ENCODE measurements around the gene GSTK1.
"Not testable (repeated sequence)": the region's sequence is repeated elsewhere in the genome, so short reads cannot be mapped to it uniquely, and the experiment has no call there.

The GSTK1 gene

DNA sequence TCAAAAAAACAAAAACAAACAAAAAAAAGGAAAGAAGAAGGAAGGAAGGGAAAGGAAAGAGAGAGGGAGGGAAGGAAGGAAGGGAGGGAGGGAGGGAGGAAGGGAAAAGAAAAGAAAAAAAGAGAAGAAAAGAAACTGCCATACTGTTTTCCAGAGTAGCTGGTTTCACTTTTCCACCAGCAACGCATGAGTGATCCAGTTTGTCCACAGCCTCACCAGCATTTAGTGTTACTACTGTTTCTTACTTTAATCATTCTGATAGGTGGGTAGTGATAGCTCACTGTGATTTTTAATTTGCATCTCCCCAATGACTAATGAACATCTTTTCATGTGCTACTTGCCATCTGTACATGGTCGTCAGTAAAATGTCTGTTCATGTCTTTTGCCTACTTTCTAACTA, 9.6 kb downstream of the GSTK1 start:
- no peak for DNase-seq (ENCODE audit: low spot score)

DNA sequence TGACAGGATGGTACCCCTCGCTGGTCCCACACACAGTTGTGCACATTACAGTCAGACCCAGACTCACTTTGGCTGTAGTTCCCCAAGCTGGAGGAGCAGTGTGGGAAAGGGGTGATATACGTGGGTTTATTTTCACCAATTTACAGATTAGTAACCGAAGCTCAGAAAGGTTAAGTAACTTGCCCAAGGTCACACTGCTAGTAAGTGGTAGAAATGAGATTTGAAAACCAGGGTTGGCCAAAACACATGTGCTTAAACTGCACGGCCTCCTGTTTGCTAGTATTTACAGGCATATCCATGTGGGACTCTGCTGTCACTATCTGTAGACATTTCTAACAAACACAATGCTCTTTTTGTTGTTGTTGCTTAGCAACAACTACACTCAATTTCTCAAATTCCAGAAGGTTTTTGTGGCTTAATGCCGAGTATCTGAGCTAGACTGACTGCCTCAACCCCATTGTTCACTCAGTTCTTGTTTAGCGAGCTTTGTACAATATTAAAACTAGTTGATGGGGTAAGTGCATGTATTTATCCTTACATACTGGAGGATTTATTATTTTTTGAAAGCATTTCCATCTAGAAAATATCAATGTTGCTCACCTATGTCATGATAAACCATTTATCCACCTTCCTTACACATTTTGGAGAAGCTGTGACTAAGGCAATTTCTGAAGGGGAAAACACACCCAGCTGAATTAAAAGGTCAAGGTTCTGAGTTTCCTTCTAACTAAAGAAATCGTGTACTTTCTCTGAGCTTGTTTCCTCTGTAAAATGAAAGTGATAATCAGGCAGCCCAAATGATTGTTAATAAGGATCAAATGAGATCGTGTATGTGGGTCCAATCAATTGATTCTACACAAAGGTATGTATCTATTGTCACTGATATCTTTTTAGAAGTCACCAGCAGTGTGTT, 16.2 kb downstream of the GSTK1 start:
- DNase-seq (ENCODE audit: low spot score), result no peak

DNA sequence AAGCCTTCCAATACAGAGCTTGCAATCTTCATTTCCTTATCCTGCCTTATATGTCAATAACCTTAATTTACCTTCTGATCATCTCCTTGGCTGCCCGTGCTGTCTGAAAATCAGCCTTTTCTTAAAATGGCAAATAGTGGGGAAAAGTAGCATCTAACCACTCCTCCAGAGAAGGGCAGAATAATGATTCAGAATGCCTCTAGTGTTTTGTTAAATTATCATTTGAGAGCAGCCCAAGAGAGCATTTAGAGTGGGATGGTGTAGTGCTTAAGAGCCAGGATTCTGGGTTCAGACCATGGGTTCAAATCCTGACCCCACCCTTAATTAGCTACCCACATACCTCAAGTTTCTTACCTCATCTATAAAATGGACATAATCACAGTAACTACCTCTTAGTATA, 16.9 kb downstream of the GSTK1 start:
- no peak for DNase-seq (ENCODE audit: low spot score)

DNA sequence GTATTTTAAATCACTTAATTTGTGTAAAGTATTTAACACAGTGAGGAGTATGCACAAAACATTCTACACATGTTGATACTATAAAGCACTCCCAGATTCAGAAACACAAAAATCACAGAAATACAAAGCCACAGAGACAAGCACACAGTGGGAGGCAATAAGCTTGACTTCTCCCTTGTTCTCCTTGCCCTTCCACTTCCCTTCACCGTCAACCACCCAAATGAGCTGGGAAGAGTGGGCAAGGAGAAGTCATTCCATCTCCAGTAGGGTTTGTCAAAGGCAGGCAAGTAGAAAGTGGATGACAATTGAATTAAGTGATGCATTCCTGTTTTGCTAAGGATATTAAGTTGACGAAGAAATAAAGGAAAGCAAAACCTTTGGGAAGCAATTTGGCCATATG, 17.3 kb downstream of the GSTK1 start:
- no peak for DNase-seq (ENCODE audit: low spot score)

DNA sequence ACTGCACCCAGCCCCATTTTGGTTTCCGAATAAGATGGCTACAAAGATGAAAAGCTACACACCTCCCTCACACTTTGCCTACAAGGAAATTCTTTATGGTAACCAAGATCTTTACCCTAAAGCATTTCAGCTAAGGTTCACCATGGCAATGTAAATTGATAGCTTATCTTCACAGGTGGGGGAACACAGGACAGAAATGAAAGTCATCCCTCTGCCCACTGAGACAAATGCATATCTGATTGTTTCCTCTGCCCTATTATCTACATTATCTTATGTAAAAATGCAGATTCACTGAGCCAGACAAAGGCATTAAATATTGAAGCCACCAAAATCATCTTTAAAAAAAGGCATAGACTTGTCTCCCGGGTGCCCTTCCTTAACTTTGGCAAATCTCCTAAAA, 18.3 kb downstream of the GSTK1 start:
- no peak for DNase-seq (ENCODE audit: low spot score)

DNA sequence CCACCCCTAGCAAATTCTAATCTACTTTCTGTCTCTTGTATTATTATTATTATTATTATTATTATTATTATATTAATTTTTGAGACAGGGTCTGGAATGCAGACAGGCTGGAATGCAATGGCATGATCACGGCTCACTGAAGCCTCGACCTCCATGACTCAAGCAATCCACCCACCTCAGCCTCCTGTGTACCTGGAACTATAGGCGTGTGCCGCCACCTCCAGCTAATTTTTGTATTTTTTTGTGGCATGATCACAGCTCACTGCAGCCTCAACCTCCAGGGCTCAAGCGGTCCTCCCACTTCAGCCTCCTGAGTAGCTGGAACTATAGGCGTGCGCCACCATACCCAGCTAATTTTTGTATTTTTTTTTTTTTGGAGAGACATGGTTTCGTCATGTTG, 18.9 kb downstream of the GSTK1 start:
- no peak for DNase-seq (ENCODE audit: low spot score)

DNA sequence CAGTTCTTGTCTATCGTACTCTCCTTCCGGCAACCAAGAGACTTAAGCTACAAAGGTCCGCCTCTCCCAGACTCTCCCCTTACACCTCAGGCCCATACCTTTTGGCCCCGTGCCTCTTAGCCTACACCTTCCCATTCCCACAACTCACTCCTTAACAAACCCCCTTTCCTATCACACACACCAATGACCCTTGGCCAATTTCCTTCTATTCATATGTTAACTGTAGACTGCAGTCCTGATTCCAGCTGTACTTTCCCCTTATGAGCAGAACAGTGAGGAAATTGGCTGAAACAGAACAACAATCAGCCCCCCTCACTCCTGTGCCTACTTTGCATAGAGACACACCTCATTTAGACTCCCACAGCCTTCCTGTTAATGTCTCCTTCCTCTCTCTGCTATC, 20.1 kb downstream of the GSTK1 start:
- DNase-seq (ENCODE audit: low spot score), result no peak

DNA sequence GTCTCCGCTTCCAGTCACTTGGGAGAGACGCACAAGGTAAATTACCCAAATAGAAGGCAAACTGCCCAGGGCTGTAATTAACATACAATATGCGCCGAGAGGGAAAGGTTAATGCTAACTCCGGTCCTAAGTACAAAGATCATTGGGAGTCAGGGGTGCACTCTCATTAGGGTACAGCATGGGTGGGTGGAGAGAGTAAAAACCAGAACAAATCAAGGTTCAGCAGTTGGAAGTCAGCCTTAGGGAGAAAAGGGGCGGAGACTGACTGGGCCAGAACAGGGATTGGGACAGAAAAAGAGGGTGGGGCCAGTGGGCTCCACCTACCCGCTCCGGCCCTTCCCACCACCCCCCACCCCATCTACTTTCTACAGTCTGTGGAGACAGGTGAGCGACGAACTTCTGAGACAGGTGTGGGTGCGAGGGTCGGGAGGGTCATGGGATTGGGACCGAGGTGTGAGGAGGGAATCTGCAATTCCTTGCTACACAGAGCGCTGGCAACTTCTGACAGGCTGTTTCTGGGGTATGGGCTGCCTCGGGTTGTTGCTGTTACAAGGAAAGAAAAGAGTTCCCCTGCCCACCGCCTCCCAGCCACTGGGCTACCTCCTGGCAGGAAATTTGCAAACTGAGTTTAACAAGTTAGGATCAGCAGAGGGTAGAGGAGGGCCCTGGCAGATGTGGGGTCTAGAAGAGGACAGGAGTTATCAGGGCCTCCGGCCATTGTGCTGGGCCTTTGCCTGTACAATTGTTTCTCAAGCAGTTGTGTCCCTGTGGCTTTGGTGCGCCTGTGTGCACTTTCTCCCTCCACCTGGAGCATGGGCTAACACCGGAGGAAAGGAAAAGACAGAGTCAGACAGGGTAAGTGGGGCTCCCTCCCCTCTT, 21.6 kb downstream of the GSTK1 start, which contains the start of gene TMEM139:
TMEM139 (plus strand) TSS at position 368 of the 879 bp plus-strand sequence. CDS start 1,000 bp downstream, outside the sequence.
- DNase-seq (ENCODE audit: low spot score), result no peak

DNA sequence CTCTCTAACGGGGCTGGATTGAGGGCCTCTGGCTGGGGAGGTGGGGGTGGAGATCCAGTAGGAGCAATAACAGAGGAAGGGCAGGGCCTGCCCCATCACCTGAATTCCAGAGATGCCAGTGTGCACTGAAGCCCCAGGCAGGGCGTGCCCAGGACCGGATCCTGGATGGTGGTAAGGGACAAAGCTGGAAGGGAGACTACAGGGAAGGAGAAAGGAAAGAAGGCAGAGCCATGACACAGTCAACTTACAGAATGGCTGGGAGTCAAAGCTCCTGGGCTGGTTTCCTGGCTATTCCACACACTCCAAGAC, 22.2 kb downstream of the GSTK1 start:
- DNase-seq (ENCODE audit: low spot score), result no peak

DNA sequence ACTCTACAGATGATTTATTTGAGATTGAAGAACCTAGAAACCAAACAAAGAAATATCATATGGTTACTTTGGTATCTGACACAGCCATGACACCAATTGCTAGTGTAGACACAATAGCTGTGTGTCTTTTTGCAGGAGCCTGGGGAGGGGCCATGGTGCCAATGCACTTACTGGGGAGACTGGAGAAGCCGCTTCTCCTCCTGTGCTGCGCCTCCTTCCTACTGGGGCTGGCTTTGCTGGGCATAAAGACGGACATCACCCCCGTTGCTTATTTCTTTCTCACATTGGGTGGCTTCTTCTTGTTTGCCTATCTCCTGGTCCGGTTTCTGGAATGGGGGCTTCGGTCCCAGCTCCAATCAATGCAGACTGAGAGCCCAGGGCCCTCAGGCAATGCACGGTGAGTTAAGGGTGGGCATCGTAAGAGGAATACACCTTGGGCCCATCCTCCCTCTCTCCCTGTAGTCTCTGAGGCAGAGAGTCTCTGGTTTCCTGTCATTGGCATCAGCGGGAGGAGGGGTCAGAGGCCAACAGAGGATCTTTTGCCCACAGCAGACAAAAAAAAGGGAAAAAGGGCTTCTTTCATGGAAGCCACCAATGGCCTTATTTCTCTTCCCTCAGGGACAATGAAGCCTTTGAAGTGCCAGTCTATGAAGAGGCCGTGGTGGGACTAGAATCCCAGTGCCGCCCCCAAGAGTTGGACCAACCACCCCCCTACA, 22.7 kb downstream of the GSTK1 start:
- DNase-seq (ENCODE audit: low spot score), result no peak

DNA sequence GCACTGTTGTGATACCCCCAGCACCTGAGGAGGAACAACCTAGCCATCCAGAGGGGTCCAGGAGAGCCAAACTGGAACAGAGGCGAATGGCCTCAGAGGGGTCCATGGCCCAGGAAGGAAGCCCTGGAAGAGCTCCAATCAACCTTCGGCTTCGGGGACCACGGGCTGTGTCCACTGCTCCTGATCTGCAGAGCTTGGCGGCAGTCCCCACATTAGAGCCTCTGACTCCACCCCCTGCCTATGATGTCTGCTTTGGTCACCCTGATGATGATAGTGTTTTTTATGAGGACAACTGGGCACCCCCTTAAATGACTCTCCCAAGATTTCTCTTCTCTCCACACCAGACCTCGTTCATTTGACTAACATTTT, 23.3 kb downstream of the GSTK1 start:
- DNase-seq (ENCODE audit: low spot score), result no peak

DNA sequence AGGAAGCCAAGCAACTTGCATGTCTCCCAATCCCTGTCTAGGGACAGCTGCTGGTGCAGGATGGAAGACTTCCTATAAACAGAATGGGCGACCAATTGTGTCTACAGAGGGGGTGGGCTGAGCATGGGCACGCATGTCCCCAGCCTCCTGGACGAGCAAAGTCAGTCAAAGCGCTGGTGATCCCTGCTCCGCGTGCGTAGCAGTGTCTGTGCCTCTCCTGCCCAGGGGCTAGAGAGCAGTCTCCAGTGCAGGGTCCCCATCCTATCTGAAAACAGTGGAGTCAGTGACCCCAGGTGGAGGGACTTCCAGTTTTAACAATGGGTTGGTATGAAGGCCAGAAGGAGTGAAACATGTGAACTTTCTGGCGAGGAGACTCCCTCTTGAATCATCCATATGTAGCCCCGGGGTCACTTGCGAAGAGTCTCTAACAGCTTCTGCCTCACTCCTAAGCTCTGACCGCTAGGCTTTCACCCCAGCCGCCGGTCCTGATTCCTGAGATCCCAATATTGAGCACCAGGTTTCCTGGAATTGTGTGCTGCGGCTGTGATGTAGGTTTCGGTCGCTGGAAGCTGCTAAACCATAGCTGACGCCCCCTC, 24.2 kb downstream of the GSTK1 start:
- no peak for DNase-seq (ENCODE audit: low spot score)

DNA sequence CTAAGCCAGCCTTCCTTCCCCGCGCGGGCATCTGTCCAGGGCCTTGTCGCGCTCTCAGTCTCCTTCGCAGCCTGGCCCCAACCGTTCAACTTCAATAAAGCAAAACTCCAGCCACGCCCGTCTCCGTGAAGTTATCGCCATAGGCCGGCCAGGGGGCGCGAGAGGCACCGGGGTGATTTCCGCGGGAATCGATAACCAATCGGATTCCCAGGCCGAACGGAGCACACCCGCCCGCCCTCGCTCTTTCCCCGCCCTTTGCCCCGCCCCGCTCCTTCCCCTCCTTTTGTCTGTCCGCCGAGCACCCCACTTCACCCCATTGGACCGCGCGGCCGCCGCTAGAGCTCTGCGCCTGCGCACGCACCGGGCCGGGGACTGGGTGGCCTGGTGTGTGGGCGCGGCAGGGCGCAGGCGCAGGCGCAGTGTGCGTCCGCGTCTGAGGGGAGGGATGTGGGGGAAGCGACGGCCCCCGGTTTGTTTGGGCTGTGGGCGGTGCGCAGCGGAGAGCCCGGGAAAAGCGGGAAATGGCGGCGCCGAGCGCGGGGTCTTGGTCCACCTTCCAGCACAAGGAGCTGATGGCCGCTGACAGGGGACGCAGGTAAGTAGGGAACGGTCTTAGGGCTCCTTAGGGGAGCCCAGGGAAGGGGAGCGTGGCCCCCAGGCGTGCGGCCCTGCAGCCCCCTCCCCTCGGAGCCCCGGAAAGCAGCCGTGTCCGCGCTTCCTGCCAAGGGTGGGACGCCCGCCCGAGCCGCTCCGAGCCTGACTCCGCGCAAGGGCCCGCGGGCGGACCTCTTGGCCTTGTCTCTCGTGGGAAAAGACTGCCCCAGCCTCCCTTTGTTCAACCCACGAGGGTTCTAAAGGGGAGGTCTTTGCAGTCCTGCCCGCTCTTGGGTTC, 24.9 kb downstream of the GSTK1 start, which contains the start of gene CASP2:
CASP2 (plus strand) TSS at position 417 of the 892 bp plus-strand sequence; CDS start at position 522, 105 bp downstream.
- peak; percentile 100 for DNase-seq (ENCODE audit: low spot score)

DNA sequence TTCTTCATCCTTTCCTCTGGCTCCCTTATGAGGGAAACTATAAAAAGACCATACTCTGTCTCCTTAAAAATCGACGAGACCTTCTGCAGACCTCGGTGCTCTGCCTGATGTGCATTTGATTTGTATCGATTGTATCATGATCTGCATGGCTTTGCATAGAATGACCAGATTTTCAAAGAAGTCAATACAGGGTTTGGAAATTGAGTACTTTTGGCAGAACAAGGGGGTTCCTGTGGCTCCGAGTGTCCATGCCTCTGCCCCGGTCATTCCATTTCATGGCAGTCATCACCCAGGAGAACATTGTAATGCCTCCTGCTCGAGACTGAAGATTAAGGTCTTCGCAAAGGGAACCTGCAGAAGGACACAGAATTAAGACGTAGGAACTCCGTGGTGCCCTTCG, 25.6 kb downstream of the GSTK1 start:
- peak; percentile 48 for DNase-seq (ENCODE audit: low spot score)

DNA sequence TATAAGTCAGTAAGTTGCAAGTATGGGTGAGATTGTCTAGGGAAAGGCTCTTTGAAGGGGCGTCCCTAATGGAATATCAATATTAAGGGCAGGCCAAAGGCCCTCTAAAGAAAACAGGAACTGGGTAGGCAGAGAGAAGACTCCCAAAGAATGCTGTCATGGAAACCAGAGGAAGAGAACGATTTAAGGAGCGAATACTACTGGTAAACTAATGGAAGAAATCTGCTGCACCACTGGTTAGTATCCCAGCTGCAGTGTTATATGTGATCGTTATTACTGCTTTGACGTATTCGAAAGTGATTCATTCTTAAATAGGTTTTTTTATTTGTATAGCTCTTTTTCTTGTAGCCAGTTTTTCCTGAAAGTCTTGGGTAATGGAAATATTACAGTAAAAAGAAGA, 26.2 kb downstream of the GSTK1 start:
- no peak for DNase-seq (ENCODE audit: low spot score)

DNA sequence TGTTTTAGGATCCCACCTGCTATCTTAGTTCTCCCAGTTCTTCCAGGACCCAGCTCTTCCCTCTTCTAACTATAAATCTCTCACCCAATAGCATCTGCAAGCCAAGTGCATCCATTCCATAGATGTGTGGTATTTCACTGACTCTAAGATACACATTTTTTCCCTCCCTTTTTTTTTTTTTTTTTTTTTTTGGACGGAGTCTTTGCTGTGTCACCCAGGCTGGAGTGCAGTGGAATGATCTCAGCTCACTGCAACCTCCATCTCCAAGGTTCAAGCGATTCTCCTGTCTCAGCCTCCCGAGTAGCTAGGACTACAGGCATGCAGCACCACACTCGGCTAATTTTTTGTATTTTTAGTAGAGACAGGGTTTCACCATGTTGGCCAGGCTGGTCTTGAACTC, 26.6 kb downstream of the GSTK1 start:
- DNase-seq (ENCODE audit: low spot score), result not testable (repeated sequence)

DNA sequence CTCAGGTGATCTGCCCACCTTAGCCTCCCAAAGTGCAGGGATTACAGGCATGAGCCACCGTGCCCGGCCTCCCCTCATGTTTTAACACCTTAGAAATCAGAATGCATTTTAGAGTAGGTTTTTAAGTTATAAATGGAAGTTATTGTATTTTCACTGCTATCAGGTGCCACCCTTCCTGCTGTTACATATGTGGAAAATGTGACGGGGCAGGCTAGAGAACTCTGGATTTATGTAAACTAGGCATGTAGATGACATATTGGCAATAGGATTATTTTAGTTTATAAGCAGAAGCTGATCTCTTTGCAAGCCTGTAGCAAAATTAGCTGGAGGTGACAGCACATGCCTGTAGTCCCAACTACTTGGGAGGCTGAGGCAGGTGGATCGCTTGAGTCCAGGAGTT, 27.1 kb downstream of the GSTK1 start:
- DNase-seq (ENCODE audit: low spot score), result no peak

DNA sequence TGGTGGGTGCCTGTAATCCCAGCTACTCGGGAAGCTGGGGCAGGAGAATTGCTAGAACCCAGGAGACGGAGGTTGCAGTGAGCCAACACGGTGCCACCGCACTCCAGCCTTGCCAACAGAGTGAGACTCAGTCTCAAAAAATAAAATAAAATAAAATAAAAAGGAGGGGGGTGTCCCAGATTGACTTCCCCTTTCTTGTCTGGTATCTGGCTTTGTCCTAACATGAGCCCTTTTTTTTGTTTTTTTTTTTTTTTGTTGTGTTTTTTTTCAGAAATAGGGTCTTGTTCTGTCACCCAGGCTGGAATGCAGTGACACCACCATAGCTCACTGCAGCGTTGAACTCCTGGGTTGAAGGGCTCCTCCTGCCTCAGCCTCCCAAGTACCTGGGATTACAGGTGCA, 29.6 kb downstream of the GSTK1 start:
- no peak for DNase-seq (ENCODE audit: low spot score)

DNA sequence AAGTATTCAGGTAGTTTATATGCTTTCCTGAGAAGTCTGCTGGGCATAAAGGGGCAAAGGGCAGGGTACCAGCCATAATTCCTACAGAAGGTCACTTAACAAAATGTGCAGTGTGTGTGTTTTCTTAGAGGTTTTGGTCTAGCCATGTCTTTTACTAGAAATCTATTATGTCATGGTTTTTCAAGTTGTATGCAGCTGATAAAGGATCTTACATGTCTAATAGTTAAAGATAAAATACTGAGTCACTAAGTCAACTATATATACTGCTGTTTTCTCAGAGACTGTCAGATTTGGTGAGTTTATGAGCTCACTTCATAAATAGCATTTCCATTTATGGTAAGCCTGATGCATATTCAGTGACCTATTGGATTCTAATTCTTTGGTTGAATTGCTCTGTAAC, 32.6 kb downstream of the GSTK1 start:
- no peak for DNase-seq (ENCODE audit: low spot score)

DNA sequence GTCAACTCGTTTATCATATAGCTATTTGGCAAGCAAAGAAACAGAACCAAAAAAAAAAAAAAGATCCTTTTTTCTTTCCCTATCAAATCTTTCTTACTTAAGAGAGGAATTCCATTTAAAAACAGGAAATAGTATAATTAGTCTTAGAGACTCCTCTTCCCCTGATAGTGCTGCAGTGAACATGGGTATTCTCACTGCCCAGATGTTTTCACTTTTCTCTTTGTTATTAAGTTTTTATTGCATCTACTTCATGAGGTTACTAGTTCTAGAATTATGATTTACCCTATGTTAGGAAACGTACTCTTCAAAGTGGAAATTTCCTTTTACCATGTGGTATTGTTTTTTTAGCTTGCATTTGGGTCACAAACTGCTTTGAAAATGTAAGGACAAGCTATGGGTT, 33.4 kb downstream of the GSTK1 start:
- DNase-seq (ENCODE audit: low spot score), result no peak

DNA sequence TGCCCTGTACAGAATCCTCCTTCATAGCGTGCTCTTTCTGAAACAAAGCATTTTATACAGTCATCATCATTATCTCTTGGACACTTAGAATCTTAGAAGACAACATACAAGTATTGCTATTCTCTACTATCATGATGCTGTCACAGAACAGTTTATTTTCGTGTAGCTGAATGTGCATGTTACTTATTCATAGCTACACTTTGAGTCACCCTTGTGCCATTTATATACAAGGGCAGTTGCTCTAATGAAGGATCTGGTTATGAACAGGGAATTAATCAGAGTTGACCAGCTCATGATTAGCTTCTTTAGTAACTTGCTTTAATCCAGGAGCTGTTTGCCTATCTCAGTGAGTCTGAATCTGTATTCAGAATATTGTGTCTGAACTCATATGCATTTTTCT, 36.1 kb downstream of the GSTK1 start:
- DNase-seq (ENCODE audit: low spot score), result no peak
